ENCODE results near the gene OTUD4. TPM values are rescaled to one million over a fixed set of nuclear protein-coding genes. Genes with fewer than 3 reads are reported as not detected.

Gene OTUD4
- total and polyA plus RNA-seq, 2 donors (not counting 3 experiments of a cell fraction or from before 2014, with no cell fraction given) = 12.6 to 40.9 TPM

DNA sequence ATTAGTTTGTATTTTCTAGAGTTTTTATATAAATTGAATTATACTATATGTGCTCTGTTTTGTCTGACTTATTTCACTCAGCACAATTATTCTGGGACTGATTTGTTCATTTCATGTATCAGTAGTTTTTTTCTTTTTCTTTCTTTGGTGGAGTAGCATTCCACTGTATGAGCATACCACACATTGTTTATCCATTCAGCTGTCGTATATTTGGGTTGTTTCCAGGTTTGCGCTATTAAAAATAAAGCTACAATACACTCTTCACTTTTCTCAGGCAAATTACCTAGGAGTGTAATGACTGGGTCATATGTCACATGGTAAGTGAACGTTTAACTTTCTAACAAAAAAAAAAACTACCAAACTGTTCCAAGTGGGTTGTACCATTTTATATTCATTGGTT, 9.6 kb upstream of the OTUD4 start:
- no peak for TF ChIP-seq EZH2 (IDR thresholded peaks at IDR 0.05; ENCODE audit: borderline replicate concordance, low read depth, low read length, severe bottlenecking)
- TF ChIP-seq, protein P1, sequence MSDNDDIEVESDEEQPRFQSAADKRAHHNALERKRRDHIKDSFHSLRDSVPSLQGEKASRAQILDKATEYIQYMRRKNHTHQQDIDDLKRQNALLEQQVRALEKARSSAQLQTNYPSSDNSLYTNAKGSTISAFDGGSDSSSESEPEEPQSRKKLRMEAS (IDR thresholded peaks at IDR 0.05; ENCODE audit: insufficient read depth, insufficient read length) = no peak
- no peak for TF ChIP-seq MYC (IDR thresholded peaks at IDR 0.05; ENCODE audit: low read depth, low read length)
- no peak for TF ChIP-seq POLR2AphosphoS5 (IDR thresholded peaks at IDR 0.05; ENCODE audit: insufficient read depth, low read depth, low read length)
- TF ChIP-seq FOS (IDR thresholded peaks at IDR 0.05; ENCODE audit: borderline replicate concordance, insufficient read depth, low read length) = no peak
- no peak for TF ChIP-seq POLR2A (IDR thresholded peaks at IDR 0.05; ENCODE audit: low read depth, low read length)
- DNase-seq (ENCODE audit: low read depth, low spot score) (no peak), FAIRE-seq (no peak)
- dilution Hi-C loops (cut with MboI; ENCODE audit: extremely low pct_ligation_motif_present, low sequenced_read_pairs) = no loop called here
- no peak overlapping the region for H3K27ac ChIP-seq (ENCODE audit: insufficient read depth, low read depth, low read length)
- H4K20me1 ChIP-seq (replicated peaks; ENCODE audit: control insufficient read depth, extremely low read depth, insufficient read depth, low read length) = no peaks in the 10 kb centered on the region
- H3K27me3 ChIP-seq (ENCODE audit: control insufficient read depth in 2 of 2, insufficient read depth in 2 of 2, low read length in 2 of 2) = peaks cover 5 to 6% of the 10 kb centered on the region in 2 experiments
- H3K4me1 ChIP-seq (ENCODE audit: control insufficient read depth, extremely low read depth, insufficient read depth, low read length) = no peaks in the 10 kb centered on the region
- no peaks in the 10 kb centered on the region for H3K36me3 ChIP-seq (ENCODE audit: control insufficient read depth in 2 of 2, extremely low read depth in 1 of 2, insufficient read depth in 2 of 2, low read length in 2 of 2)
- CTCF ChIA-PET = no interaction called here
- no peaks in the 10 kb centered on the region for H3K9me3 ChIP-seq (replicated peaks; ENCODE audit: control insufficient read depth, insufficient read depth, low read length)
- no peaks in the 10 kb centered on the region for H3K9me1 ChIP-seq (replicated peaks; ENCODE audit: control insufficient read depth, extremely low read depth, insufficient read depth, low read length)
- no peaks in the 10 kb centered on the region for H3K79me2 ChIP-seq (ENCODE audit: control insufficient read depth, insufficient read depth, low read length)
- BruUV-seq (replicated peaks) = no TSS peak
- intact Hi-C loops (cut with micrococcal nuclease) = no loop called here
- H2AFZ ChIP-seq (ENCODE audit: low read depth, low read length) = no peak overlapping the region
- no peak overlapping the region for H3K4me3 ChIP-seq (replicated peaks in 1 of 3; ENCODE audit: insufficient read depth in 1 of 3, low read depth in 1 of 3, low read length in 3 of 3)
- no peak overlapping the region for H3K4me2 ChIP-seq (ENCODE audit: insufficient read depth, low read length)
- POLR2A ChIA-PET = no interaction called here
- no peak overlapping the region for H3K9ac ChIP-seq (replicated peaks; ENCODE audit: extremely low read depth, insufficient read depth, low read length)

DNA sequence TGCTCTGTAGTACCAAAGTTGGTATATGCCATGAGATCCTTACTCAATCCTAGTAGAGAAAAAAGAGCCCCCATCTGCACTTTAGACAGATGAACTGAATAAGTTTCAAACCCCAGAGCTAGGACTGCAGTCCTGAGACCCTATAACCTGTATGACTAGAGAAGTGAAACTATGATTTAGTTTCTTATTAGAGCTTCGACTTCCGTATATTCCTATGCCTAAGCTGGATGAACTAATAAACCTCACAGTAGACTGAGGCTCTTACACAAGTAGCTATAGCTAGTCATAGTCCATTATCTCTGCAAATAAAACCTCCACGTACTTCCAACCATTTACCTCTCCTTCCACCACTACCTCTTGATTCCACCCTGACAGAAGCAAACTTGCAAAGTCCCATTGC, 6.3 kb upstream of the OTUD4 start:
- BruUV-seq (replicated peaks) = no TSS peak
- Histone ChIP-seq H3K9ac (replicated peaks; ENCODE audit: extremely low read depth, insufficient read depth, low read length) (no peak overlapping the region), H3K36me3 (ENCODE audit: control insufficient read depth in 2 of 2, extremely low read depth in 1 of 2, insufficient read depth in 2 of 2, low read length in 2 of 2) (no peaks in the 10 kb centered on the region), H3K4me3 (replicated peaks in 1 of 3; ENCODE audit: insufficient read depth in 1 of 3, low read depth in 1 of 3, low read length in 3 of 3) (no peak overlapping the region), H2AFZ (ENCODE audit: low read depth, low read length) (no peak overlapping the region), H3K4me1 (ENCODE audit: control insufficient read depth, extremely low read depth, insufficient read depth, low read length) (no peaks in the 10 kb centered on the region), H3K4me2 (ENCODE audit: insufficient read depth, low read length) (no peak overlapping the region), H3K9me1 (replicated peaks; ENCODE audit: control insufficient read depth, extremely low read depth, insufficient read depth, low read length) (no peaks in the 10 kb centered on the region), H3K27ac (ENCODE audit: insufficient read depth, low read depth, low read length) (no peak overlapping the region), H4K20me1 (replicated peaks; ENCODE audit: control insufficient read depth, extremely low read depth, insufficient read depth, low read length) (no peaks in the 10 kb centered on the region), H3K79me2 (ENCODE audit: control insufficient read depth, insufficient read depth, low read length) (no peaks in the 10 kb centered on the region), H3K9me3 (replicated peaks; ENCODE audit: control insufficient read depth, insufficient read depth, low read length) (no peaks in the 10 kb centered on the region), H3K27me3 (ENCODE audit: control insufficient read depth in 2 of 2, insufficient read depth in 2 of 2, low read length in 2 of 2) (peaks cover 5 to 6% of the 10 kb centered on the region in 2 experiments)
- FAIRE-seq (no peak), DNase-seq (ENCODE audit: low read depth, low spot score) (no peak)
- dilution Hi-C loops (cut with MboI; ENCODE audit: extremely low pct_ligation_motif_present, low sequenced_read_pairs) = no loop called here
- ChIA-PET CTCF (interaction anchor here (1.0 to 1.7 kb wide), 2 partner anchors 21 to 30 kb away, joined by 4 to 5 read pairs; no protein-coding TSS in a partner anchor), POLR2A (no interaction called here)
- intact Hi-C loops (cut with micrococcal nuclease) = no loop called here
- TF ChIP-seq FOS (IDR thresholded peaks at IDR 0.05; ENCODE audit: borderline replicate concordance, insufficient read depth, low read length) (no peak), MYC (IDR thresholded peaks at IDR 0.05; ENCODE audit: low read depth, low read length) (no peak)

All from endothelial cell of umbilical vein (primary cell).